ENCODE results near the gene ZNF121.
A peak's percentile ranks its signal among the peaks of the same experiment; 100 is the strongest.
"Not testable (repeated sequence)": the region's sequence is repeated elsewhere in the genome, so short reads cannot be mapped to it uniquely, and the experiment has no call there.

ZNF121 gene

DNA sequence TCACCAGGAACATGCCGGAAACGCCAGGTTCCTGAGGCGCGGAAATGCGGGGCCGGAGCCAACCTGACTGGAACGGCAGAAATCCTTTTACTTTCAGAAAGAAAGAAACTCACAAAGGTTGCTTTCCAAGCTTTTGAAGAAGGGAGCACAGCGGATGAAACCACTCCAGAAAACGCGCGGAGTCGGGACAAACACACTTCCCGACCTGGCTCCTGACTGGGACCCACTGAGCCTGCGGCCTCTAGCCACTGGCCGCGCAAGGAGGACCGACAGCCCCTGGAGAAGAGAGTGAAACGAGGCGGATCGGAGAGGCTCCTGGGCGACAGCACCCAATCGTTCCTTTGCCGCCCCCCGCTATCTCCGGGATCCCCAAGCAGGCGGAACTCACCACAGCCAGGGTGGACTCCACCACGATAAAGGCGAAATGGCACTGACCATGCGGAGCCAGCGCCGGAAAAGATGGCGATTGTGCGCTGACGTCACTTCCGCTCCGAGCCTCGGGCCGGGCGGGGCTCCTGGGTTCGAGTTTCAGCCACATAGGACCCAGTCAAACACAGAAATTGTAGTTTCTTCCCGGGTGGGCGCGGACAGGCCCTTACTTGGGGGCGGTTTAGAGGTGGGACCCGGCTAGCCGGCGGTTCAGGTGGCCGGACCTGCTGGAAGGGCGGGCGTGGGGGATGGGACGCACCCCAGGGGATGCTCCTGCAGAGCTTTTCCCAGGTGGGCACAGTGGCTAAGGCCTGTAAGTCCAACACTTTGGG, at the start of gene ZNF121:
ZNF121 (minus strand) TSS at position 432 of the 761 bp plus-strand sequence. CDS start 16,407 bp downstream, outside the sequence.
- peak; percentile 60 for FAIRE-seq
- peak; percentile 75 for DNase-seq (ENCODE audit: insufficient read length, low spot score)
- TF ChIP-seq POLR2A (IDR thresholded peaks at IDR 0.05; ENCODE audit: low read depth, low read length), result peak; percentile 91

DNA sequence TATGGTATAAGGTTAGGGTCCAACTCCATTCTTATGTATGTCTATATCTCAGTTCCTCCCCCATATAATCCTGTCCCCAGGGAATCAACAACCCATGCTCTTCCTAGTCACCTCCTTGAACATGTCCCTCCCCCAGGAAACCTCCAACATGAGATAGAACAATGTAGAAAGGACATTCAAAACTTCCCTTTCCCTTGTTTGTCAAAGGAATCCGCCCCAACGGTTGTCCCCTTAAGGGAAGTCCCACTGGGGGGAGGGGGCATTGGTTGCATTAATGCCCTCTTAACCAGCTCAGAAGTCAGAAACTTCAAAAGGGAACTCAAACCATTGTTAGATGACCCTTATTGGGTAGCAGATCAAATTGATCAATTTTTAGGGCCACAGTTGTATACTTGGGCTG, 43.6 kb upstream of the ZNF121 start:
- no peak for TF ChIP-seq POLR2A (IDR thresholded peaks at IDR 0.05; ENCODE audit: low read depth, low read length)
- DNase-seq (ENCODE audit: insufficient read length, low spot score) (no peak), FAIRE-seq (no peak)

DNA sequence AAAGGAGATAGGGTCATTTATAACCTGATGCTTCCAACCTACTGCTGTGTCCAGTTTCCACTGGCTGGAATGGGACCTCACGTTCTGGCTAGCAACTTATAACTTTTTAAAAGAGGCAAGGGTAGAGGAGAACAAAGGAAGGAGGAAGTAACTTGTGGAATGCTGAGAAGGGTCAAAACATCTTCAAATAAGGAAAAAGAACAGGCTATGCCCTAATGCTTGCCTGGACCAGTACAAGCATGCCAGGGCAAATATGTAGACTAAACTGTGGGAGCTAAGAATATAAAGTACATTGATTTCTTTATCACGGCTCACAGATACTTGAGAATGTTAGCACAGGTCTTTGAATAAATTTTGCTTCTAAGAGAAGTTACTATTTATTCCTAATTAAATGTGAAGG, 38.2 kb upstream of the ZNF121 start:
- DNase-seq (ENCODE audit: insufficient read length, low spot score), result no peak
- no peak for FAIRE-seq
- no peak for TF ChIP-seq POLR2A (IDR thresholded peaks at IDR 0.05; ENCODE audit: low read depth, low read length)

DNA sequence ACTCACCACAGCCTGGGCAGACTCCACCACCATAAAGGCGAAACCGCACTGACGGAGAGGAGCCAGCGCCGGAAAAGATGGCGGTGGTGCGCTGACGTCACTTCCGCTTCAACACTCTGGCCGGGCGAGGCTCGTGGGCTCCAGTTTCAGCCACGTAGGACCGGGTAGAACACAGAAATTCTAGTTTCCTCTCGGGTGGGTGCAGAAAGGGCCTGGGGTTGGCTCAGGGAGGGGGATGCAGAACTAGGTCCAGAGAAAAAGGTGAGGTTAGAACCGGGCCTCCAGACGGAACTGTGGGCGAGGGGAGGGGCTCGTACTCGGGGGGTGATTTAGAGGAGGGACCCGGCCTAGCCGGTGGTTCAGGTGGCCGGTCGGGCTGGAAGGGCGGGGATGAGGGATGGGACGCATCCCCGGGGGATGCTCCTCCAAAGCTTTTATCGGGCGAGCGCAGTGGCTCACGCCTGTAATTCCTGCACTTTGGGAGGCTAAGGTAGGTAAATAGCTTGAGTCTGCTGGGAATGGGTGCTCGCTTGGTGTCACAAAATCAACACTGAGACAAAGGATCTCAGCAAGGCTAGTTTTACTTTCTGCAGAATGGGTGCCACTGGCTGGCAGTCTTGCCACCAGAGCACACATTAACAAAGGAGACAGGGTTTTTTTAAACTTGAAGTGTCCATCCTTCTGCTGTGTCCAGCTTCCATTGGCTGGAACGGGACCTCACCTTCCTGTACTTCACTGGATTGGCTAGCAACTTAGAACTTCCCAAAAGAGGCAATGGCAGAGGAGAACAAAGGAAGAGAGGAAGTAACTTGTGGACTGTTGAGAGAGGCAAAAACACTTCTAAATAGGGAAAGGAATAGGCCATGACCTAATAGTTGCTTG, 37.1 kb upstream of the ZNF121 start, which contains the start of gene ZNF561:
ZNF561 (minus strand) TSS at position 77 of the 882 bp plus-strand sequence. CDS start 1,776 bp downstream, outside the sequence.
- peak; percentile 50 for DNase-seq (ENCODE audit: insufficient read length, low spot score)
- TF ChIP-seq POLR2A (IDR thresholded peaks at IDR 0.05; ENCODE audit: low read depth, low read length), result peak; percentile 80
- FAIRE-seq, result no peak

DNA sequence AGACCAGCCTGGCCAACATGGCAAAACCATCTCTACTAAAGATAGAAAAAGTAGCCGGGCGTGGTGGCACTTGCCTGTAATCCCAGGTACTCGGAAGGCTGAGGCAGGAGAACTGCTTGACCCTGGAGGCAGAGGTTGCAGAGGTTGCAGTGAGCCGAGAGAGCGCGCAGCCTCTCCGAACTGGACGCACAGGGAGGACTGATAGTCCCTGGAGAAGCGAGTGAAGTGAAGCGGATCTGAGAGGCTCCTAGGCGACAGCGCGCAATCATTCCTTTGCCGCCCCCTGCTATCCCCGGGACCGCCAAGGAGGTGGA, 36.5 kb upstream of the ZNF121 start:
- TF ChIP-seq POLR2A (IDR thresholded peaks at IDR 0.05; ENCODE audit: low read depth, low read length), result no peak
- no peak for FAIRE-seq
- peak; percentile 44 for DNase-seq (ENCODE audit: insufficient read length, low spot score)

DNA sequence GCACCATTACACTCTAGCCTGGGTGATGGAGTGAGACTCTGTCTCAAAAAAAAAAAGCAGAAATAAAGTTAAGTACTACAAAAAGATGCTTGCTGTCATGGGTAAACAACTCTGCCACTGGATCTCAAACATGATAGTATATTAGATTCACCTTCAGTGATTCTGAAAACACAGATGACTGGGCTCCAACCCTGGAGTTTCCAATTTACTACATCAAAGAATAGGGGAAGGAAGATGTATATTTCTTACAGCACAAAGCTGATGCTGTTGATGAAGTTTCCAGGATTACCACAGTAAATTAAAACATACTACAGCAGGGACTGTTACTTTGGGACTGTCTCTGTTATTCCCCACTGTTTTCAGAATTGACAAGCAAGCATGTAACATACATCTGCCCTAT, 31.5 kb upstream of the ZNF121 start:
- TF ChIP-seq POLR2A (IDR thresholded peaks at IDR 0.05; ENCODE audit: low read depth, low read length), result no peak
- no peak for FAIRE-seq
- no peak for DNase-seq (ENCODE audit: insufficient read length, low spot score)

DNA sequence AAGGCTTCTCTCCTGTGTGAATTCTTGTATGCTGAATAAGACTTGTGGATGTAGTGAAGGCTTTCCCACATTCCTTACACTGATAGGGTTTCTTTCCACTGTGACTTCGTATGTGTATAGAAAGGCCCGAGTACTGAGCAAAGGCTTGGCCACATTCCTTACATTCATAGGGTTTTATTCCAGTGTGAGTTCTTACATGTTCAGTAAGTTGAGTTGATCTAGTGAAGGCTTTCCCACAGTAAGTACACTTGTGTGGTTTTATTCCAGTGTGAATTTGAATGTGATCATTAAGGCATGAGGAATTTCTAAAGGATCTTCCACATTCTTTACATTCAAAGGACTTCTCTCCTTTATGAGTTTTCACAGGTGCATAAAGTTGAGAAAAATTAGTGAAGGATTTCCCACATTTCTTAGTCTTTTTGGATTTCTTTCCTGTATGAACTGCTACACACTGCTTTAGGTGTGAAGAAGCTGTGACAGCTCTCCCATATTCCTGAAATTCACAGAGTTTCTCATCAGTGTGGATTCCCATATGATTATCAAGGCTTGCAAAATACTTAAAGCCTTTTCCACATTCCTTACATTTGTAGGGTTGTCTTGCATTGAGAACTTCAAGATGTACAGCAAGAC, 26.3 kb upstream of the ZNF121 start:
- no peak for TF ChIP-seq POLR2A (IDR thresholded peaks at IDR 0.05; ENCODE audit: low read depth, low read length)
- DNase-seq (ENCODE audit: insufficient read length, low spot score), result no peak
- no peak for FAIRE-seq

DNA sequence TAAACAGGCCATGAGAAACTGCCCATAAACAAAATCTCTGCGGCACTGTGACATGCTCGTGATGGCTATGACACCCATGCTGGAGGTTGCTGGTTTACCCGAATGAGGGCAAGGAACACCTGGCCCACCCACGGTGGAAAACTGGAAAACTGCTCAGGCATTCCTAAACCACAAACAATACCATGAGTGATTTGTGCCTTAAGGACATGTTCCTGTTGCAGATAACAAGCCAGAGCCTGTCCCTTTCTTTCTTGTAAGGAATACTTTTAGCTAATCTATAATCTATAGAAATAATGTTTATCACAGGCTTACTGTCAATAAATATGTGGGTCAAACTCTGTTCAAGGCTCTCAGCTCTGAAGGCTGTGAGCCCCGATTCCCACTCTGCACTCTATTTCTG, 24.6 kb upstream of the ZNF121 start:
- FAIRE-seq, result no peak
- no peak for DNase-seq (ENCODE audit: insufficient read length, low spot score)

DNA sequence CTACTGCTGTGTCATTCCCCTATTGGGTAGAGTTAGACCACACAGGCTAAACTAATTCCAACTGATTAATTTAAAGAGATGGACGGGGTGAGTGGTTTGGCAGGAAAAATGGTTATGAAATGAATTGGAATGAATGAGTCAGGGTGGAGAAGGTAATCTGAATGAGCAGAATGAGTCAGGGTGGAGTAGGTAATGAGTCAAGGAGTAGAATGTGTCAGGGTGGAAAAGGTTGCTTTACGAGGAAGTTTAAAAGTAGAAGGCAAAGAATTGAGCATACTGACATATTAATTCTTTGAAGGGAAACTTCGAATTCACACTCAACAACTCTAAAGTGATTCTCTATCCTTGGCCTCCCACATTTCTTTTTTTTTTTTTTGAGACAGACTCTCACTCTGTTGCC, 12.7 kb upstream of the ZNF121 start:
- no peak for TF ChIP-seq POLR2A (IDR thresholded peaks at IDR 0.05; ENCODE audit: low read depth, low read length)
- FAIRE-seq, result peak; percentile 84
- DNase-seq (ENCODE audit: insufficient read length, low spot score), result peak; percentile 27

More for the DNA sequence above, 24.6 kb upstream of the ZNF121 start:
- TF ChIP-seq POLR2A (IDR thresholded peaks at IDR 0.05; ENCODE audit: low read depth, low read length), result no peak

DNA sequence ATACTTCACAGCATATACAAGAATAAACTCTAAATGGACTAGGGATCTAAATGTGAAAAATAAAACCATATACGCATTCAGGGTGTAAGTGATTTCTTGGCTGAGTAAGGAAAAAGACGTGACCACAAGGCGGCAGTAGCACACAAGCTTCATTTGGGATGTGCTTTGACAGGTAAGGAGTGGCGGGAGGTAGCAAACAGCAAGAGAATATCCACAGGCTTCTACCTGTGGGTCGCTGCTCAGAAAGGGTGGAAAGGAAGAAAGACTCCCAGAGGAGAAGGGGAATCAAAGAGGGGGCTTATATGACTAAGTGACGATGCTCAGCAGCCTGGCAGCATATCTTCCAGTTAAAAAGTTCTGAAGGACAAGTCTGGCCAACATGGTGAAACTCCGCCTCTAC, 2.5 kb upstream of the ZNF121 start:
- DNase-seq (ENCODE audit: insufficient read length, low spot score) (no peak), FAIRE-seq (peak; percentile 92)
- TF ChIP-seq POLR2A (IDR thresholded peaks at IDR 0.05; ENCODE audit: low read depth, low read length), result no peak

DNA sequence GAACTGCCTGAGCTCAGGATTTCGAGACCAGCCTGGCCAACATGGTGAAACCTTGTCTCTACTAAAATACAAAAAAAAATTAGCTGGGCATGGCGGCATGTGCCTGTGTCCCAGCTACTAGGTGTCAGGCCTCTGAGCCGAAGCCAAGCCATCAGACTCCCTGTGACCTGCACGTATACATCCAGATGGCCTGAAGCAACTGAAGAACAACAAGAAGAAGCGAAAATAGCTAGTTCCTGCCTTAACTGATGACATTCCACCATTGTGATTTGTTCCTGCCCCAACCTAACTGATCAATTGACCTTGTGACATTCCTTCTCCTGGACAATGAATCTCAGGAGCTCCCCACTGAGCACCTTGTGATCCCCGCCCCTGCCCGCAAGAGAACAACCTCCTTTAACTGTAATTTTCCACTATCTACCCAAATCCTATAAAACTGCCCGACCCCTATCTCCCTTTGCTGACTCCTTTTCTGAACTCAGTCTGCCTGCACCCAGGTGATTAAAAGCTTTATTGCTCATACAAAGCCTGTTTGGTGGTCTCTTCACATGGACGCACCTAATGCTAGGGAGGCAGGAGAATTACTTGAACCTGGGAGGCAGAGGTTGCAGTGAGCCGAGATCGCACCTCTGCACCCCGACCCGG, 2.1 kb downstream of the ZNF121 start:
- not testable (repeated sequence) for FAIRE-seq; DNase-seq (ENCODE audit: insufficient read length, low spot score)

DNA sequence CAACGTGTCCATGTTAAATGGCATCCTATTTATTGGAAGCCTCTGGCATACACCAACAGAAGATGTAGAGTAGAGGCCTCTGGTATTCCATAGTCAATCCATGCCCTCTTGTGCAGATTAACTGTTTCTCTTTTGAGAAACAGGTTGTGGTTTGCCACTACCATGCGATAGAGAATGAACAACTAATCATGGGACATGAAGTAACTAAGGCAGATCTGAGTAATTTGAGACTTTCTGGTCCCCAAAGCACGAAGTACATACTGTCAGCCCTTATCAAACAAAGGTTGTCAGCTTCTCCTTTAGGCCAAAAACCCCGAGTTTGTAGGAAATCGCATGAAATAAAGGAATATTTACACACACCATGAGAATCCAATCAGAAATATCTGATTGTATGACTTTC, 3.6 kb downstream of the ZNF121 start:
- FAIRE-seq (no peak), DNase-seq (ENCODE audit: insufficient read length, low spot score) (no peak)
- no peak for TF ChIP-seq POLR2A (IDR thresholded peaks at IDR 0.05; ENCODE audit: low read depth, low read length)

DNA sequence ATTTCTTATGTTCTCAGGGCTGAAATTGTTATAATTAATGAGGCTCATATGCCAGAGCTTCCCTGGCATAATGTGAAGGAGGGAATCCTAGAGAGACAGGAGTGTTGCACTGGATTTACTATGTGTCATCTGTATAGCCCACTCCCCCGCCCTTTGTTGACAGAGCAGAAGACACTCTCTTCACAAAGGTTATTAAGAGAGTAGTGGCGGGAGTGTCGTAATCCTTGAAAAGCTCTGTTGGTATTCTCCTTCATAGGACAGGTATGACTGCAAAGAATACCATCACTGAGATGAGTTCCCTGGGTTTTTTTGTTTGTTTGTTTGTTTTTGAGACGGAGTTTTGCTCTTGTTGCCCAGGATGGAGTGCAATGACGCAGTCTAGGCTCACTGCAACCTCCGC, 14.0 kb downstream of the ZNF121 start:
- no peak for FAIRE-seq
- no peak for DNase-seq (ENCODE audit: insufficient read length, low spot score)
- TF ChIP-seq POLR2A (IDR thresholded peaks at IDR 0.05; ENCODE audit: low read depth, low read length), result no peak

DNA sequence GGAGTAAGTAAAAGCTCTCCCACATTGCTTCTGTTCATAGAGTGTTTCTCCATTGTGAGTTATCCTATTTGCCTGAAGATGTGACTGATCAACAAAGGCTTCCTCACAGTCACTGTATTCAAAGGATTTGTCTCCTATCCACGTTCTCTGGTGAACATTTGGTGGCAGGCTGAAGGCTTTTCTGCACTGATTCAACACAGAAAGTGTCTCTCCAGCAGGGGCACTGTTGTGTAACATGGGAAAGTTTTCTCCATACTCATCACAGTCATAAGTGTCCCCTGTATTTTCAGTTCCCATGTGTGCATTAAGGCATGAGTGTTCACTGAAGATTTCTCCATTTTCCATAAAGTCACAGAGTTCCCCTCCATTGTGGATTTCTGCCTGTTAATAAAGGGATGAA, 17.6 kb downstream of the ZNF121 start:
- FAIRE-seq, result peak; percentile 38
- no peak for TF ChIP-seq POLR2A (IDR thresholded peaks at IDR 0.05; ENCODE audit: low read depth, low read length)
- DNase-seq (ENCODE audit: insufficient read length, low spot score), result no peak
